Measurements from ENCODE around the gene GRIP1. TPM values are rescaled to one million over a fixed set of nuclear protein-coding genes. Genes with fewer than 3 reads are reported as not detected.

GRIP1 gene
- total and polyA plus RNA-seq, 2 donors from 2014 or later, result 3.9 to 18.4 TPM

- TF ChIP-seq CTCF (IDR thresholded peaks at IDR 0.05; ENCODE audit: borderline replicate concordance, extremely low read depth, insufficient read depth), result no peak
- Histone ChIP-seq H3K9ac (ENCODE audit: low read length in 3 of 3) (no peak overlapping the region), H3K4me1 (ENCODE audit: control insufficient read depth in 2 of 3, insufficient read depth in 2 of 3, low read depth in 1 of 3, low read length in 3 of 3) (no peaks in the 10 kb centered on the region), H3K4me3 (ENCODE audit: low read length in 3 of 3) (no peak overlapping the region), H3K9me3 (ENCODE audit: control insufficient read depth in 2 of 3, insufficient read depth in 1 of 3, low read length in 3 of 3) (no peaks in the 10 kb centered on the region), H3K36me3 (ENCODE audit: control insufficient read depth in 2 of 3, insufficient read depth in 3 of 3, low read length in 3 of 3) (no peaks in the 10 kb centered on the region), H3K27me3 (ENCODE audit: control insufficient read depth, insufficient read depth, low read length) (no peaks in the 10 kb centered on the region), H3K27ac (ENCODE audit: low read depth in 2 of 2, low read length in 2 of 2) (no peak overlapping the region)
- intact Hi-C loops (cut with DNase I), result no loop called here
- FAIRE-seq (no peak), DNase-seq (peak in 1 of 5 donors; percentile 6)
These were observed 196.3 kb downstream of the GRIP1 start for GRCh38 chr12:66482351-66483203.

GRCh38 chr12:66467932-66468331 is 210.9 kb downstream of the GRIP1 start:
- no peak overlapping the region for H3K9ac ChIP-seq (ENCODE audit: low read length in 3 of 3)
- intact Hi-C loops (cut with DNase I), result no loop called here
- FAIRE-seq (no peak), DNase-seq (no peak)
- no peaks in the 10 kb centered on the region for H3K4me1 ChIP-seq (ENCODE audit: control insufficient read depth in 2 of 3, insufficient read depth in 2 of 3, low read depth in 1 of 3, low read length in 3 of 3)
- no peaks in the 10 kb centered on the region for H3K36me3 ChIP-seq (ENCODE audit: control insufficient read depth in 2 of 3, insufficient read depth in 3 of 3, low read length in 3 of 3)
- no peak overlapping the region for H3K27ac ChIP-seq (ENCODE audit: low read depth in 2 of 2, low read length in 2 of 2)
- no peaks in the 10 kb centered on the region for H3K9me3 ChIP-seq (ENCODE audit: control insufficient read depth in 2 of 3, insufficient read depth in 1 of 3, low read length in 3 of 3)
- H3K4me3 ChIP-seq (ENCODE audit: low read length in 3 of 3), result no peak overlapping the region
- no peaks in the 10 kb centered on the region for H3K27me3 ChIP-seq (ENCODE audit: control insufficient read depth, insufficient read depth, low read length)
- TF ChIP-seq CTCF (IDR thresholded peaks at IDR 0.05; ENCODE audit: borderline replicate concordance, extremely low read depth, insufficient read depth), result no peak

GRCh38 chr12:66461331-66461730 is 217.5 kb downstream of the GRIP1 start:
- H3K9me3 ChIP-seq (ENCODE audit: control insufficient read depth in 2 of 3, insufficient read depth in 1 of 3, low read length in 3 of 3), result no peaks in the 10 kb centered on the region
- H3K27me3 ChIP-seq (ENCODE audit: control insufficient read depth, insufficient read depth, low read length), result no peaks in the 10 kb centered on the region
- intact Hi-C loops (cut with DNase I), result no loop called here
- no peaks in the 10 kb centered on the region for H3K36me3 ChIP-seq (ENCODE audit: control insufficient read depth in 2 of 3, insufficient read depth in 3 of 3, low read length in 3 of 3)
- H3K9ac ChIP-seq (ENCODE audit: low read length in 3 of 3), result no peak overlapping the region
- H3K4me1 ChIP-seq (ENCODE audit: control insufficient read depth in 2 of 3, insufficient read depth in 2 of 3, low read depth in 1 of 3, low read length in 3 of 3), result no peaks in the 10 kb centered on the region
- H3K4me3 ChIP-seq (ENCODE audit: low read length in 3 of 3), result no peak overlapping the region
- no peak for FAIRE-seq
- no peak for DNase-seq
- no peak for TF ChIP-seq CTCF (IDR thresholded peaks at IDR 0.05; ENCODE audit: borderline replicate concordance, extremely low read depth, insufficient read depth)
- no peak overlapping the region for H3K27ac ChIP-seq (ENCODE audit: low read depth in 2 of 2, low read length in 2 of 2)
